Midbrain (tissue), 1 donor: ENCODE results near the gene PARL.
A peak's percentile ranks its signal among the peaks of the same experiment; 100 is the strongest.
"Not testable (repeated sequence)": the region's sequence is repeated elsewhere in the genome, so short reads cannot be mapped to it uniquely, and the experiment has no call there.

Experiments
- DNase-seq: peaks from one replicate; lab custom pipeline; 2025; lab: John Stamatoyannopoulos, UW

Gene PARL

GRCh38 chr3:183904833-183905780 lies 20.4 kb upstream of the PARL start:
- DNase-seq = no peak

GRCh38 chr3:183898028-183898431 lies 13.3 kb upstream of the PARL start:
- no peak for DNase-seq

GRCh38 chr3:183897606-183898005 lies 12.9 kb upstream of the PARL start:
- no peak for DNase-seq

GRCh38 chr3:183896610-183897009 lies 11.9 kb upstream of the PARL start:
- no peak for DNase-seq

GRCh38 chr3:183896184-183896583 lies 11.5 kb upstream of the PARL start:
- no peak for DNase-seq

- DNase-seq = no peak
Observed at GRCh38 chr3:183895774-183896173, 11.1 kb upstream of the PARL start.

- peak; percentile 37 for DNase-seq
Observed at GRCh38 chr3:183895296-183895695, 10.6 kb upstream of the PARL start.

GRCh38 chr3:183892610-183893214 lies 8.0 kb upstream of the PARL start:
- DNase-seq = no peak

GRCh38 chr3:183885766-183886165 lies 1.1 kb upstream of the PARL start:
- DNase-seq = no peak

- no peak for DNase-seq
Observed at GRCh38 chr3:183884097-183884426, 618 bp downstream of the PARL start.

GRCh38 chr3:183883291-183884096 lies 1.2 kb downstream of the PARL start:
- no peak for DNase-seq

GRCh38 chr3:183880121-183880520 lies 4.6 kb downstream of the PARL start:
- no peak for DNase-seq

GRCh38 chr3:183879243-183879642 lies 5.4 kb downstream of the PARL start:
- DNase-seq = no peak

GRCh38 chr3:183878071-183878470 lies 6.6 kb downstream of the PARL start:
- no peak for DNase-seq

- not testable (repeated sequence) for DNase-seq
Observed at GRCh38 chr3:183877227-183877626, 7.5 kb downstream of the PARL start.

GRCh38 chr3:183875411-183875810 lies 9.3 kb downstream of the PARL start:
- DNase-seq = no peak

GRCh38 chr3:183873914-183874313 lies 10.8 kb downstream of the PARL start:
- DNase-seq = no peak

- DNase-seq = no peak
Observed at GRCh38 chr3:183871541-183871940, 13.1 kb downstream of the PARL start.

- no peak for DNase-seq
Observed at GRCh38 chr3:183870563-183870962, 14.1 kb downstream of the PARL start.

GRCh38 chr3:183868796-183869195 lies 15.9 kb downstream of the PARL start:
- DNase-seq = no peak

- DNase-seq = no peak
Observed at GRCh38 chr3:183862610-183863009, 22.1 kb downstream of the PARL start.

GRCh38 chr3:183857863-183858262 lies 26.8 kb downstream of the PARL start:
- no peak for DNase-seq
